Muscle layer of duodenum (tissue), 2 donors: ENCODE measurements around the gene SCFD2.

Experiments
- H3K27ac ChIP-seq: one replicate; pipeline ENCODE4 v1.7.0; 2013; ENCODE audit warnings: mild to moderate bottlenecking, low read length
- H3K27me3 ChIP-seq: one replicate; pipeline ENCODE4 v1.7.0; 2013; ENCODE audit warnings: low read depth, mild to moderate bottlenecking, control low read depth, low read length
- H3K36me3 ChIP-seq, 2 donors: one replicate each; pipeline ENCODE4 v1.7.0; 2013; ENCODE audit warnings: low read length in 2 of 2, control low read depth in 1 of 2, mild to moderate bottlenecking in 1 of 2; ENCODE audit not compliant: insufficient read depth in 2 of 2, control insufficient read depth in 1 of 2
- H3K4me1 ChIP-seq, 2 donors: one replicate each; pipeline ENCODE4 v1.7.0; 2013; ENCODE audit warnings: low read length in 2 of 2, mild to moderate bottlenecking in 2 of 2, control low read depth in 1 of 2, moderate library complexity in 1 of 2; ENCODE audit not compliant: insufficient read depth in 2 of 2, control insufficient read depth in 1 of 2
- H3K4me3 ChIP-seq, 2 donors: one replicate each; pipeline ENCODE4 v1.7.0; 2013; ENCODE audit warnings: low read length in 2 of 2, low read depth in 1 of 2, mild to moderate bottlenecking in 1 of 2
- H3K9me3 ChIP-seq, 2 donors: one replicate each; pipeline ENCODE4 v1.7.0; 2013; ENCODE audit warnings: low read length in 2 of 2, control low read depth in 1 of 2, mild to moderate bottlenecking in 1 of 2; ENCODE audit not compliant: control insufficient read depth in 1 of 2
- donor health status: healthy.

The SCFD2 gene

GRCh38 chr4:52866734-52867133, 499.1 kb downstream of the SCFD2 start:
- Histone ChIP-seq H3K4me3 (no peak overlapping the region), H3K27ac (no peak overlapping the region), H3K36me3 (no peaks in the 10 kb centered on the region), H3K4me1 (peaks cover 0 to 24% of the 10 kb centered on the region in 2 donors), H3K9me3 (no peaks in the 10 kb centered on the region), H3K27me3 (peaks cover 5% of the 10 kb centered on the region)

DNA sequence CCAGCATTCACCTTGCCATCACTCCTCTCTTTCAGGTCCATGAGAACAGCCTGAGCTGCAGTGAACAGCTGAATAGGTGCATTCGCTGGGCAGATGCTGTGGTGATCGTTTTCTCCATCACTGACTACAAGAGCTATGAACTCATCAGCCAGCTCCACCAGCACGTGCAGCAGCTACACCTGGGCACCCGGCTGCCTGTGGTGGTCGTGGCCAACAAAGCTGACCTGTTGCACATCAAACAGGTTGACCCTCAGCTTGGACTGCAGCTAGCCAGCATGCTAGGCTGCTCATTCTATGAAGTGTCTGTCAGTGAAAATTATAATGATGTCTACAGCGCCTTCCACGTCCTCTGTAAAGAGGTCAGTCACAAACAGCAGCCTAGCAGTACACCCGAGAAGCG, 500.6 kb downstream of the SCFD2 start:
- Histone ChIP-seq H3K4me3 (no peak overlapping the region), H3K27me3 (peaks cover 5% of the 10 kb centered on the region), H3K4me1 (peaks cover 3 to 28% of the 10 kb centered on the region in 2 donors), H3K9me3 (no peaks in the 10 kb centered on the region), H3K27ac (no peak overlapping the region), H3K36me3 (no peaks in the 10 kb centered on the region)

GRCh38 chr4:52864793-52865192, 501.1 kb downstream of the SCFD2 start:
- H3K36me3 ChIP-seq = no peaks in the 10 kb centered on the region
- H3K27ac ChIP-seq = no peak overlapping the region
- H3K27me3 ChIP-seq = peaks cover 5% of the 10 kb centered on the region
- peaks cover 3 to 28% of the 10 kb centered on the region in 2 donors for H3K4me1 ChIP-seq
- no peak overlapping the region for H3K4me3 ChIP-seq
- H3K9me3 ChIP-seq = no peaks in the 10 kb centered on the region

GRCh38 chr4:52863324-52863723, 502.5 kb downstream of the SCFD2 start:
- Histone ChIP-seq H3K4me3 (no peak overlapping the region), H3K4me1 (peaks cover 3 to 15% of the 10 kb centered on the region in 2 donors), H3K9me3 (peaks cover 0 to under 1% of the 10 kb centered on the region in 2 donors), H3K27ac (no peak overlapping the region), H3K36me3 (no peaks in the 10 kb centered on the region), H3K27me3 (peaks cover 5% of the 10 kb centered on the region)

DNA sequence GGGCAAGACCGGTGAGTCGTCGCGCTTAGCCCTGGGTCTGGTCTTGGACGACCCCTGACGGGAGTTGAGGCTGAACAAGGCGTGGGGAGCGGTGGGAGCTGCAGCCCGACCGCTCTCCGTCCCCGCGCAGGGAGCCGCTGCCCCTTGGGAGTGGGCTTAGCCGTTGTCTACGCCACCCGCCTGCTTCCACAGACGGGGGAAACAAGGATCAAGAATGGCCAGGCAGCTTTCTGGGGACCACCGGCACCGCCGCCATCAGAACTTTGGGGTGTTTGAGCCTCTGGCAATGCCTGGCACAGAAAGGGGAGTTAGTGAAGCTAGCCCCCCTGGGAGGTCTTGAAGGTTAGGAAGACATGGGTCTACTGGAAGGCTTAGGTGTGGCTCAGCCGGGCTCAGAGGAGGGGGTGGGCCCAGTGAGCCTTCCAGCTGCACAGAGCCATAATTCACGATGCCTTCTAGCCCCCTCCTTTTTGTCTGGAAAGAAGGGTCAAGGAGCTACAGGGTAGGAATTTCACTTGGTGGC, 503.2 kb downstream of the SCFD2 start:
- Histone ChIP-seq H3K4me1 (peaks cover 3 to 11% of the 10 kb centered on the region in 2 donors), H3K27me3 (peaks cover 5% of the 10 kb centered on the region), H3K27ac (no peak overlapping the region), H3K9me3 (peaks cover 0 to 7% of the 10 kb centered on the region in 2 donors), H3K4me3 (peak overlapping the region; percentile 37 to 86), H3K36me3 (no peaks in the 10 kb centered on the region)

DNA sequence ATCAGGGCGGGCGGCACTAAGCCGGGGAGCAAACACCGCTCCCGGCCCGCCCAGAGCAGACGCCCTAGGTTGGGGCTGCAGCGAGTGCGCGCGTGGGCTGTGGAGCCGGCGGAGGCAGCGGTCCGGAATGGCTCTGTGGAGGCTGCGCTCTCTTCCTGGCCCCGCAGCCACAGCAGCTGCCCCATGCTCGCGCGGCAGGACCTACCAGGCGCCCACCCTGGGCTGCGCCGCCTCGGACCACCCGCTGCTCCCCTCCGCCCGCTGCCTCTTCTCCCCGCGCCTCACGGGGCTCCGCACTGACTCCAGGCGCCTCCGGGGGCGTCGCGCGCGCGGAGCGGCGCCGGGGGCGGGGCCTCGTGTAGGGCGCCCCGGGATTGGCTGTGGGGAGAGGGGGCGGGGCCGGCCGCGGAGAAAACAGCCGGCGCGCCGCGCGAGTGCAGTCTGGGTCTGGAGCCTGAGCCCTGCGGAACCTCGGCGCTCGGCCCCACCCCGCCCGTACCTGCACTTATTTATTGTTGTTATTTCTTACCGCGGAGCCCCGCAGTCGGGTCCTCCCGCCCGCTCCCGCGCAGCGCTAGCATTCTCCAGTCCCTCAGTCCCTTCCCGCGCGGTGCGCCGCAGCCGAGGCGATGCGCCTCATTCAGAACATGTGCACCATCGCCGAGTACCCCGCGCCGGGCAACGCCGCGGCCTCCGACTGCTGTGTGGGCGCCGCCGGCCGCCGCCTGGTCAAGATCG, 503.8 kb downstream of the SCFD2 start, which contains the start of gene RASL11B:
RASL11B (plus strand) TSS at position 439 of the 738 bp plus-strand sequence; CDS start at position 630, 191 bp downstream.
- H3K4me1 ChIP-seq = peaks cover 3 to 11% of the 10 kb centered on the region in 2 donors
- no peak within 1 kb of the TSS for H3K27ac ChIP-seq

DNA sequence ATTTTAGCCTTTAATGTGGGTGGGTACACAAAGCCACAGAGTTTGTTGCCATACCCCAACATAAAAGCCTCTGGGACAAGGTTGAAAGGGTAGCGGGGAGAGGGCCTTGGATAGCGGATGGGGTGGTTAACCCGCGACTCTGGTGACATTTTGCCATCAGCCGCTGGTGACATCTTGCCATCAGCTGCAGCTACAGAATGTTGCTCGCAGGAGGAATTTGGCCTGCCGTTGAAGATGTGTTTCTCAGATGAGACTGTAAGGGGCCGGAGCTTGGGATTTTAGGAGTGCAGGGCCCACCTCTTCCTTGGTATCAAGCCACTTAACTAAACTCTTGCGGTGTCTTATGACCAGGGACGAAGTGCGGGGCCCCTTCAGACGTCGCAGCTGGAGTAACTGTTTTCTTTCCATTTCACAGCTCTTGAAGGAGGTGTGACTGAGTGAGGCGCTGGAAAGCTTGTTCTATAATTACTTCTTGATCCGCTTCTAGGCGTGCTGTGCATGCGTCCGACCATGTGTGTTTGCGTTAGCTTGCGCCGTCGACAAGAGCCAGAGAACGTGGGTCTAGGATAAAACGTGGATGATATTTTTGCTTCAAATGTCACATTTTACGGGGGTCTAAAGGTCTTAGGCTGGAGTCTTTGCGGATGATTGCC, 504.6 kb downstream of the SCFD2 start:
- Histone ChIP-seq H3K27me3 (peaks cover 5% of the 10 kb centered on the region), H3K9me3 (peaks cover 0 to 8% of the 10 kb centered on the region in 2 donors), H3K27ac (no peak overlapping the region), H3K4me1 (peaks cover 3 to 11% of the 10 kb centered on the region in 2 donors), H3K36me3 (no peaks in the 10 kb centered on the region), H3K4me3 (peak overlapping the region; percentile 49 to 86)

More for the DNA sequence above, 503.8 kb downstream of the SCFD2 start, which contains the start of gene RASL11B:
- Histone ChIP-seq H3K36me3 (no peaks in the 10 kb centered on the region), H3K9me3 (peaks cover 0 to 8% of the 10 kb centered on the region in 2 donors), H3K27me3 (peaks cover 5% of the 10 kb centered on the region), H3K4me3 (peak within 1 kb of the TSS; percentile 49 to 86)

DNA sequence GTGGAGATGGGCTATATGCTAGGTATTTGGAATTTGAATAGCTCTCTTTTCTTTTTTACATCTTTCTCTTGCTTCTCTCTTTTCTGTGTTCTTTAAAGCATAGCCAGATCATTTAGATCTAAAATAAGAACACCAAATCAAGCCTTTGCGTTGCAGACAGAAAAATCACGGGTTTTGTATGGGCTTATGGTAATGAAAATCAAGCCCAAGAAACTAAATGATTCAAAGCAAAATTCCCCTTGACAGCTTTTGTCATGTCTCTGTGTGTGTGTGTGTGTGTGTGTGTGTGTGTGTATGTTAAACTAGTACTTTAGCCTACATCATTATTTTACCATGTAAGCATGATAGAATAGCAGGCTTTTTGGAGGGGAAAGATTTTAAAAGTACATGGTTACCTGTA, 505.5 kb downstream of the SCFD2 start:
- H3K27ac ChIP-seq = no peak overlapping the region
- H3K36me3 ChIP-seq = no peaks in the 10 kb centered on the region
- peaks cover 3 to 11% of the 10 kb centered on the region in 2 donors for H3K4me1 ChIP-seq
- no peak overlapping the region for H3K4me3 ChIP-seq
- H3K9me3 ChIP-seq = peaks cover 0 to 8% of the 10 kb centered on the region in 2 donors
- H3K27me3 ChIP-seq = peaks cover 5% of the 10 kb centered on the region

GRCh38 chr4:52856801-52857200, 509.1 kb downstream of the SCFD2 start:
- no peak overlapping the region for H3K27ac ChIP-seq
- H3K36me3 ChIP-seq = no peaks in the 10 kb centered on the region
- H3K4me3 ChIP-seq = no peak overlapping the region
- H3K9me3 ChIP-seq = peaks cover 0 to 8% of the 10 kb centered on the region in 2 donors
- no peaks in the 10 kb centered on the region for H3K27me3 ChIP-seq
- peaks cover 7 to 12% of the 10 kb centered on the region in 2 donors for H3K4me1 ChIP-seq

GRCh38 chr4:52853351-52853750, 512.5 kb downstream of the SCFD2 start:
- H3K27me3 ChIP-seq = no peaks in the 10 kb centered on the region
- H3K36me3 ChIP-seq = no peaks in the 10 kb centered on the region
- H3K4me3 ChIP-seq = no peak overlapping the region
- no peak overlapping the region for H3K27ac ChIP-seq
- H3K4me1 ChIP-seq = peaks cover 4 to 7% of the 10 kb centered on the region in 2 donors
- H3K9me3 ChIP-seq = peaks cover 0 to 8% of the 10 kb centered on the region in 2 donors

DNA sequence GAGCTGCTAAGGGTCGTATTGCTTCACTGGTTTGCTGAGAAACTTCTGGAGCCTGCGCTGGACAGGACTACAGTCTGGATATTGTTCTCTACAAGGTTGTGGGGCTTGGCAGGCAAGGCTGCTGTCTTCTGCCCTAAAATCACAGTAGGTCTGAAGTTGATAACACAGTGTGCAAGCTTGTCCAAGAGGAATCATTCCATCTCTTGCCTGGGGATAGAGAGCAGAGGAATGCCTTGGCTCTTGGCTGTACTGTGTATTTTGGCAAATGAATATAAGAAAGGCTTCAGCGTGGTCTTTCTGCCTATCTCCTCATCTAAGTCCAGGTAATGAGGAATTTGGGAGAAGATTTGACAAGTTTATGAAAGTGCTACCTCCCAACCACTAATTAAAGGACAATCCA, 513.1 kb downstream of the SCFD2 start:
- no peak overlapping the region for H3K4me3 ChIP-seq
- peaks cover 4 to 7% of the 10 kb centered on the region in 2 donors for H3K4me1 ChIP-seq
- no peaks in the 10 kb centered on the region for H3K27me3 ChIP-seq
- H3K9me3 ChIP-seq = peaks cover 0 to 1% of the 10 kb centered on the region in 2 donors
- H3K27ac ChIP-seq = no peak overlapping the region
- no peaks in the 10 kb centered on the region for H3K36me3 ChIP-seq
